Pulmonary artery endothelial cell (primary cell): Measurements from ENCODE around the gene TNFRSF14. TPM values are rescaled to one million over a fixed set of nuclear protein-coding genes. Genes with fewer than 3 reads are reported as not detected.

Experiments used
- DNase-seq: peaks from one replicate; pipeline ENCODE4 v3.0.0-alpha.2; 2011; ENCODE audit warnings: low read depth, low spot score
- total RNA-seq: library from RNA; depleted of rRNA; stranded (reverse); fragments of >200 nt; gene quantifications from 2 replicates; pipeline ENCODE4 v1.2.3, GENCODE V29; 2014

Gene TNFRSF14
- total RNA-seq, 1 donor from 2014 or later: 25.5 TPM

GRCh38 chr1:2586154-2587070 lies 30.2 kb downstream of the TNFRSF14 start, which contains the start of gene PRXL2B:
PRXL2B (plus strand) TSS chr1:2586777; CDS start chr1:2586886, 109 bp downstream.
- peak; percentile 98 for DNase-seq

GRCh38 chr1:2587071-2587859 lies 31.1 kb downstream of the TNFRSF14 start:
- DNase-seq: no peak

GRCh38 chr1:2587860-2588571 lies 31.8 kb downstream of the TNFRSF14 start:
- DNase-seq: no peak

GRCh38 chr1:2588661-2589430 lies 32.7 kb downstream of the TNFRSF14 start:
- DNase-seq: no peak

GRCh38 chr1:2589431-2590232 lies 33.5 kb downstream of the TNFRSF14 start:
- no peak for DNase-seq

GRCh38 chr1:2590233-2591141 lies 34.3 kb downstream of the TNFRSF14 start:
- DNase-seq: no peak

- no peak for DNase-seq
Measured at GRCh38 chr1:2591233-2591580, 35.0 kb downstream of the TNFRSF14 start.

- no peak for DNase-seq
Measured at GRCh38 chr1:2591581-2592261, 35.5 kb downstream of the TNFRSF14 start.

- no peak for DNase-seq
Measured at GRCh38 chr1:2592672-2593071, 36.5 kb downstream of the TNFRSF14 start.

- DNase-seq: no peak
Measured at GRCh38 chr1:2593251-2593878, 37.2 kb downstream of the TNFRSF14 start.

GRCh38 chr1:2594001-2594640 lies 38.0 kb downstream of the TNFRSF14 start:
- no peak for DNase-seq

- no peak for DNase-seq
Measured at GRCh38 chr1:2594641-2595131, 38.5 kb downstream of the TNFRSF14 start.

- DNase-seq: no peak
Measured at GRCh38 chr1:2595261-2595811, 39.2 kb downstream of the TNFRSF14 start.

GRCh38 chr1:2595812-2596529 lies 39.8 kb downstream of the TNFRSF14 start:
- DNase-seq: no peak

GRCh38 chr1:2596530-2597333 lies 40.6 kb downstream of the TNFRSF14 start:
- no peak for DNase-seq
